IMR-90 (cell line): ENCODE results near the gene ADARB2.

Experiments
- BHLHE40 ChIP-seq: fragments of 150-350 bp; IDR thresholded peaks from 2 replicates; pipeline ENCODE4 v1.6.1; 2016; ENCODE audit warnings: mild to moderate bottlenecking, low read depth, low read length
- ELK1 ChIP-seq: fragments of 150-350 bp; IDR thresholded peaks from 2 replicates; pipeline ENCODE4 v1.6.1; 2016; ENCODE audit warnings: low read depth, mild to moderate bottlenecking, low read length, moderate library complexity, borderline replicate concordance
- MAFK ChIP-seq: IDR thresholded peaks from 2 replicates; pipeline ENCODE4 v1.6.1; 2012; ENCODE audit warnings: low read depth, low read length, improper control_type of control experiment
- MXI1 ChIP-seq: IDR thresholded peaks from 2 replicates; pipeline ENCODE4 v1.6.1; 2012; ENCODE audit warnings: low read depth, mild to moderate bottlenecking, low read length, moderate library complexity, borderline replicate concordance
- POLR2A ChIP-seq: IDR thresholded peaks from 2 replicates; pipeline ENCODE4 v1.6.1; 2012; ENCODE audit warnings: mild to moderate bottlenecking, low read depth, low read length
- RFX5 ChIP-seq: IDR thresholded peaks from 2 replicates; pipeline ENCODE4 v1.8.0; 2012; ENCODE audit warnings: low read depth, mild to moderate bottlenecking, low read length, moderate library complexity
- SMC3 ChIP-seq: fragments of 150-350 bp; IDR thresholded peaks from 2 replicates; pipeline ENCODE4 v1.6.1; 2016; ENCODE audit warnings: low read depth, mild to moderate bottlenecking, antibody characterized with exemption, low read length, moderate library complexity
- USF2 ChIP-seq: fragments of 150-350 bp; IDR thresholded peaks from 2 replicates; pipeline ENCODE4 v1.6.1; 2017; ENCODE audit warnings: mild to moderate bottlenecking, antibody characterized with exemption, low read length, low read depth
- TF ChIP-seq, protein P1 (sequence below): conservative IDR thresholded peaks from 2 replicates; pipeline ENCODE4 v1.5.1; 2012; ENCODE audit warnings: mild to moderate bottlenecking, low read depth, low read length, improper control_type of control experiment

GRCh38 chr10:1151076-1152033 is 586.0 kb downstream of the ADARB2 start:
- no peak for TF ChIP-seq POLR2A
- TF ChIP-seq, protein P1, sequence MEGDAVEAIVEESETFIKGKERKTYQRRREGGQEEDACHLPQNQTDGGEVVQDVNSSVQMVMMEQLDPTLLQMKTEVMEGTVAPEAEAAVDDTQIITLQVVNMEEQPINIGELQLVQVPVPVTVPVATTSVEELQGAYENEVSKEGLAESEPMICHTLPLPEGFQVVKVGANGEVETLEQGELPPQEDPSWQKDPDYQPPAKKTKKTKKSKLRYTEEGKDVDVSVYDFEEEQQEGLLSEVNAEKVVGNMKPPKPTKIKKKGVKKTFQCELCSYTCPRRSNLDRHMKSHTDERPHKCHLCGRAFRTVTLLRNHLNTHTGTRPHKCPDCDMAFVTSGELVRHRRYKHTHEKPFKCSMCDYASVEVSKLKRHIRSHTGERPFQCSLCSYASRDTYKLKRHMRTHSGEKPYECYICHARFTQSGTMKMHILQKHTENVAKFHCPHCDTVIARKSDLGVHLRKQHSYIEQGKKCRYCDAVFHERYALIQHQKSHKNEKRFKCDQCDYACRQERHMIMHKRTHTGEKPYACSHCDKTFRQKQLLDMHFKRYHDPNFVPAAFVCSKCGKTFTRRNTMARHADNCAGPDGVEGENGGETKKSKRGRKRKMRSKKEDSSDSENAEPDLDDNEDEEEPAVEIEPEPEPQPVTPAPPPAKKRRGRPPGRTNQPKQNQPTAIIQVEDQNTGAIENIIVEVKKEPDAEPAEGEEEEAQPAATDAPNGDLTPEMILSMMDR = no peak
- TF ChIP-seq MXI1 = no peak
- no peak for TF ChIP-seq BHLHE40
- no peak for TF ChIP-seq ELK1
- TF ChIP-seq USF2 = no peak
- no peak for TF ChIP-seq MAFK
- no peak for TF ChIP-seq RFX5
- no peak for TF ChIP-seq SMC3
